GM12864 (cell line): Measurements from ENCODE around the gene DAO.

Source experiments
- DNase-seq: peaks from one replicate; pipeline ENCODE4 v3.0.0-alpha.2; 2011; ENCODE audit warnings: low read depth
- H3K4me3 ChIP-seq: 2 replicates; pipeline ENCODE4 v1.5.1; 2011; ENCODE audit warnings: mild to moderate bottlenecking, low read depth, low read length, control low read depth
- TF ChIP-seq, protein P1 (sequence below): IDR thresholded peaks from 2 replicates; pipeline ENCODE4 v1.5.1; 2011; ENCODE audit warnings: low read depth, mild to moderate bottlenecking, moderate library complexity, low read length, control low read depth, inconsistent platforms; ENCODE audit errors: missing control alignments

DAO gene

DNA sequence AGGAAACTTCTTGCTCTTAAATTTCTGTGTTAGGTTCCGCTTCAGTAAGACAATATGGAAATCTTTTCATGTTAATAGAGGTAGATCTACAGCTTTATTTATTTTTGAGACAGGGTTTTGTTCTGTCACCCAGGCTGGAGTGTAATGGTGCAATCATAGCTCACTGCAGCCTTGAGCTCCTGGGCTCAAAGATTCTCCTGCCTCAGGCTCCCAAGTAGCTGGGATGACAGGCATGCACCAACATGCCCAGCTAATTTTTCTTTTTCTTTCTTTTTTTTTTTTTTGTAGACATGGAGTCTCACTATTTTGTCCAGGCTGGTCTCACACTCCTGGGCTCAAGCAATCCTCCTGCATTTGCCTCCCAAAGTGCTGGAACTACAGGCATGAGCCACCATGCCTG is 70.1 kb downstream of the DAO start:
- H3K4me3 ChIP-seq, result no peak overlapping the region
- no peak for DNase-seq
- TF ChIP-seq, protein P1, sequence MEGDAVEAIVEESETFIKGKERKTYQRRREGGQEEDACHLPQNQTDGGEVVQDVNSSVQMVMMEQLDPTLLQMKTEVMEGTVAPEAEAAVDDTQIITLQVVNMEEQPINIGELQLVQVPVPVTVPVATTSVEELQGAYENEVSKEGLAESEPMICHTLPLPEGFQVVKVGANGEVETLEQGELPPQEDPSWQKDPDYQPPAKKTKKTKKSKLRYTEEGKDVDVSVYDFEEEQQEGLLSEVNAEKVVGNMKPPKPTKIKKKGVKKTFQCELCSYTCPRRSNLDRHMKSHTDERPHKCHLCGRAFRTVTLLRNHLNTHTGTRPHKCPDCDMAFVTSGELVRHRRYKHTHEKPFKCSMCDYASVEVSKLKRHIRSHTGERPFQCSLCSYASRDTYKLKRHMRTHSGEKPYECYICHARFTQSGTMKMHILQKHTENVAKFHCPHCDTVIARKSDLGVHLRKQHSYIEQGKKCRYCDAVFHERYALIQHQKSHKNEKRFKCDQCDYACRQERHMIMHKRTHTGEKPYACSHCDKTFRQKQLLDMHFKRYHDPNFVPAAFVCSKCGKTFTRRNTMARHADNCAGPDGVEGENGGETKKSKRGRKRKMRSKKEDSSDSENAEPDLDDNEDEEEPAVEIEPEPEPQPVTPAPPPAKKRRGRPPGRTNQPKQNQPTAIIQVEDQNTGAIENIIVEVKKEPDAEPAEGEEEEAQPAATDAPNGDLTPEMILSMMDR, result no peak
